ENCODE data around the gene NEK11. TPM values are rescaled to one million over a fixed set of nuclear protein-coding genes. Genes with fewer than 3 reads are reported as not detected.

Gene NEK11
- 4.2 and 7.6 TPM in 2 replicates for total RNA-seq

DNA sequence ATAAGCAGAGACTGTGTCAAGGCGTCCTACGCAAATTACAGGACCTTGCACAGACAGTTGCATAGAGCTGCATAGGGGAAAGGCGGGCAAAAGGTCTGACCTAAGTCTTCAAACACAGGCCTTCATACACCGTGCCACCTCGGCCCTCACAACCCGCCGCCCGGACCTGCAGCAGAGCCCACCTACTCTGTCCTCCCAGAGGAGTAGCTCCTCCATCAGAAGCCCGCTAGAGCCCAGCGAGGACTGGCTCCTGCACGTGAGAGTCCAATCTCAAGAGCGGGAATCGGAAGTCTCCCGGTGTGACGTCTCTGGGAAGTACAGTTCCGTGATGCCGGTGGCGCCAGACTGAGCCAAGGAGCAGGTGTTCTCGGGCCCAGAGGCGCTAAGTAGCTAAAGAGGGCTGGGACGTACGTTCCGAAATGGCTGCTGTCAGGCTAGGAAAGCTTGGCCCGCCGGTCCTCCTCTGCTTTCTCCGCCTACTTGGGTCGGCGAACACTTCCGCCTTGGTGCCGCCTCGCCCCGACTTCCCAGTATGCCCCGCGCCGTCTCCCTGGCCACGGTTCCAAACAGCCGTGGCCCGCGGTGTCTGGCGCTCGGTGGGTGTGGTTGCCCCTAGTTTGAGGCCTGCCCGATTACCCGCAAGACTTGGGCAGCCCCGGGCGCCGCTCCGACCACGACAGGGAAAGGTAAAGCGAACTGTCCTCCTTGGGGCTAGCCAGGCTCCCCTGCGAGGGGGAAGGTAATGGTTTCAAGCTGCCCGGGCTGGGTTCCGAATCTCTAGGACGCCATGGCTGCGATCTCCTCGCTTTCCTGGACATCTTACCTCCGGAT is at the start of gene NEK11, which contains the start of gene ASTE1:
Gene NEK11 (plus strand): TSS at position 557 of the 831 bp plus-strand sequence. CDS start 2,832 bp downstream, outside the sequence.
Gene ASTE1 (minus strand): TSS at position 505 of the 831 bp plus-strand sequence. CDS start 1,519 bp downstream, outside the sequence.

DNA sequence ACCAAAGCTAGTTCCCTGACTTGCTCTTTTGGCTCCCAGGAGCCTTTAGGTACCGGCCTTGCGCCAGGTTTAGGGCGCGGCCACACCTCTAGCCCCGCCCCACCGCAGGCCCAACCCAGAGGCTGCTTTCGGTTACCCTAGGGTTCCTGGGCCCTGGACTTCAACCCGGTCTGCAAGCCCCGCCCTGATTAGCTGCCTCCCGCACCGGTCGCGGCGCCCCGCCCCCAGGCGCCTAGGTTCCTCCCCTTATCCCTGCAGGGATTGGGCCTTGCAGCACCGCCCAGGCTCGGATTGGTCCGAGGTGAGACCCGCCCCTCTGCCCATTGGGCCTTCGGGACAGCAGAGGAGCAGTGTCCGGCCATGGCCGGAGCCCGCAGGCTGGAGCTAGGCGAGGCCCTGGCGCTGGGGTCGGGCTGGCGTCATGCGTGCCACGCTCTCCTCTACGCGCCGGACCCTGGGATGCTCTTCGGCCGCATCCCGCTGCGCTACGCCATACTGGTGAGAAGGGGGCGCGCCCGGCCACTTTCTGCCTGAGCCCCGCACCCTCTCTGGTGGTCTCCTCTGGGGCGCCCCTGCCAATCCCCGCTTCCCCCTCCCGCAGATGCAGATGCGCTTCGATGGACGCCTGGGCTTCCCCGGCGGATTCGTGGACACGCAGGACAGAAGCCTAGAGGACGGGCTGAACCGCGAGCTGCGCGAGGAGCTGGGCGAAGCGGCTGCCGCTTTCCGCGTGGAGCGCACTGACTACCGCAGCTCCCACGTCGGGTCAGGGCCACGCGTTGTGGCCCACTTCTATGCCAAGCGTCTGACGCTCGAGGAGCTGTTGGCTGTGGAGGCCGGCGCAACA is 355.0 kb downstream of the NEK11 start, which contains the start of gene NUDT16:
Gene NUDT16 (plus strand): TSS at position 330 of the 847 bp plus-strand sequence. CDS start 31 bp downstream, at position 361.

Other genes with a start within 250 kb of the NEK11 start
- 179 and 196 TPM in 2 replicates for gene ATP2C1, start 132.8 kb upstream of the NEK11 start, total RNA-seq
- gene ASTE1, start 52 bp upstream of the NEK11 start, total RNA-seq, result 6.5 and 7.3 TPM in 2 replicates

Measured in regular cardiac myocyte (primary cell).